K562 (cell line): ENCODE results near the gene CDCA3. TPM values are rescaled to one million over a fixed set of nuclear protein-coding genes. Genes with fewer than 3 reads are reported as not detected.

Source experiments
- ASH1L ChIP-seq: fragments of 450-650 bp; IDR thresholded peaks from 2 replicates; pipeline ENCODE4 v1.6.1; 2018; ENCODE audit warnings: borderline replicate concordance, mild to moderate bottlenecking, low read depth; ENCODE audit not compliant: partially characterized antibody
- ATF7 ChIP-seq: fragments of 450-650 bp; IDR thresholded peaks from 2 replicates; pipeline ENCODE4 v1.7.1; 2014; ENCODE audit warnings: mild to moderate bottlenecking, moderate library complexity
- BCL6 ChIP-seq: fragments of 250-450 bp; sonication (Bioruptor Pico); IDR thresholded peaks from 2 replicates; pipeline ENCODE4 v1.4.0; 2020
- CHD4 ChIP-seq: fragments of 200-600 bp; sonication (generic); IDR thresholded peaks from 3 replicates; pipeline ENCODE4 v1.6.1; 2012; ENCODE audit warnings: low read depth, mild to moderate bottlenecking, mixed read lengths, low read length, inconsistent platforms; ENCODE audit not compliant: insufficient read depth, insufficient replicate concordance, poor library complexity, severe bottlenecking
- HNRNPLL ChIP-seq: fragments of 200-400 bp; formaldehyde crosslinking; IDR thresholded peaks from 2 replicates; pipeline ENCODE4 v1.6.1; 2017; ENCODE audit warnings: low read length, low read depth, mild to moderate bottlenecking; ENCODE audit not compliant: poor library complexity, severe bottlenecking
- IRF2 ChIP-seq: sonication (generic); formaldehyde crosslinking; IDR thresholded peaks from 2 replicates; pipeline ENCODE4 v1.8.1; 2022; ENCODE audit warnings: mild to moderate bottlenecking, missing genetic modification reagents
- MED1 ChIP-seq: sonication (generic); formaldehyde crosslinking; IDR thresholded peaks from 2 replicates; pipeline ENCODE4 v1.8.1; 2023; ENCODE audit warnings: missing genetic modification reagents, borderline replicate concordance
- NFIC ChIP-seq: fragments of 450-650 bp; IDR thresholded peaks from 2 replicates; pipeline ENCODE4 v1.6.1; 2017; ENCODE audit warnings: mild to moderate bottlenecking, inconsistent platforms
- PHB2 ChIP-seq: fragments of 450-650 bp; IDR thresholded peaks from 2 replicates; pipeline ENCODE4 v1.6.1; 2017; ENCODE audit warnings: low read depth
- PHF21A ChIP-seq: fragments of 450-650 bp; IDR thresholded peaks from 2 replicates; pipeline ENCODE4 v1.6.1; 2017; ENCODE audit warnings: low read depth, borderline replicate concordance
- POLR2H ChIP-seq: IDR thresholded peaks from 2 replicates; pipeline ENCODE4 v1.6.1; 2016; ENCODE audit warnings: missing genetic modification characterization, low read depth, mild to moderate bottlenecking, control low read depth, missing compliant biosample characterization, moderate library complexity
- RBM15 ChIP-seq: fragments of 200-400 bp; formaldehyde crosslinking; IDR thresholded peaks from 2 replicates; pipeline ENCODE4 v1.6.1; 2018; ENCODE audit warnings: mild to moderate bottlenecking, low read length, moderate library complexity; ENCODE audit not compliant: insufficient read depth
- SLC30A9 ChIP-seq: fragments of 250-450 bp; sonication (Bioruptor Pico); IDR thresholded peaks from 2 replicates; pipeline ENCODE4 v1.8.0; 2022; ENCODE audit warnings: mild to moderate bottlenecking, moderate library complexity
- SP1 ChIP-seq: sonication (generic); formaldehyde crosslinking; IDR thresholded peaks from 2 replicates; pipeline ENCODE4 v1.8.1; 2022; ENCODE audit warnings: mild to moderate bottlenecking, missing genetic modification reagents
- ZFP30 ChIP-seq: fragments of 250-450 bp; sonication (Bioruptor Pico); IDR thresholded peaks from 2 replicates; pipeline ENCODE4 v1.8.0; 2022; ENCODE audit warnings: moderate library complexity, mild to moderate bottlenecking, inconsistent platforms, borderline replicate concordance
- ZNF668 ChIP-seq: fragments of 250-450 bp; sonication (Bioruptor Pico); IDR thresholded peaks from 2 replicates; pipeline ENCODE4 v1.8.0; 2022; ENCODE audit warnings: mild to moderate bottlenecking, inconsistent platforms
- polyA plus RNA-seq, 8 experiments: library from polyadenylated mRNA; depleted of rRNA in 4 of 8; stranded (reverse) in 5 of 8; unstranded in 3 of 8; fragments of >200 nt; fragmentation: Nextera tagmentation in 2 of 8; fragmentation: Illumina TruSeq in 1 of 8; extraction: Ambion mirVana in 2 of 8; extraction: Trizol in 1 of 8; gene quantifications; 2 replicates each; pipeline versions ENCODE4 v1.2.1 to v1.2.3, GENCODE V29; 2011 to 2014; ENCODE audit warnings: inconsistent platforms in 1 of 8, missing spikeins in 1 of 8
- total RNA-seq, 7 experiments: library from RNA; depleted of rRNA in 6 of 7; stranded (reverse); fragments of >200 nt in 6 of 7; fragmentation: Illumina TruSeq in 2 of 7; extraction: Trizol in 2 of 7; gene quantifications; 2 replicates each; pipeline versions ENCODE4 v1.2.1 to v1.2.3, GENCODE V29; 2011 to 2021; ENCODE audit warnings: low replicate concordance in 1 of 7
- TF ChIP-seq, protein P1 (sequence below): sonication (generic); formaldehyde crosslinking; IDR thresholded peaks from 2 replicates; pipeline ENCODE4 v1.8.1; 2023; ENCODE audit warnings: mild to moderate bottlenecking, missing genetic modification reagents
- TF ChIP-seq, protein P2 (sequence below), 2 experiments: fragments of 150-350 bp in 1 of 2; IDR thresholded peaks; 2 replicates each; pipeline ENCODE4 v1.6.1; 2012 to 2016; ENCODE audit warnings: low read depth in 2 of 2, low read length in 2 of 2, mild to moderate bottlenecking in 1 of 2, moderate library complexity in 1 of 2
- TF ChIP-seq, protein P3 (sequence below): fragments of 150-350 bp; conservative IDR thresholded peaks from 2 replicates; pipeline ENCODE4 v1.6.1; 2014; ENCODE audit warnings: low read length

Gene CDCA3
- total and polyA plus RNA-seq, 9 of the 15 experiments (the other 6 are each of a cell fraction or from before 2014, with no cell fraction given): 24.2 to 80.8 (median 55.1) TPM

DNA sequence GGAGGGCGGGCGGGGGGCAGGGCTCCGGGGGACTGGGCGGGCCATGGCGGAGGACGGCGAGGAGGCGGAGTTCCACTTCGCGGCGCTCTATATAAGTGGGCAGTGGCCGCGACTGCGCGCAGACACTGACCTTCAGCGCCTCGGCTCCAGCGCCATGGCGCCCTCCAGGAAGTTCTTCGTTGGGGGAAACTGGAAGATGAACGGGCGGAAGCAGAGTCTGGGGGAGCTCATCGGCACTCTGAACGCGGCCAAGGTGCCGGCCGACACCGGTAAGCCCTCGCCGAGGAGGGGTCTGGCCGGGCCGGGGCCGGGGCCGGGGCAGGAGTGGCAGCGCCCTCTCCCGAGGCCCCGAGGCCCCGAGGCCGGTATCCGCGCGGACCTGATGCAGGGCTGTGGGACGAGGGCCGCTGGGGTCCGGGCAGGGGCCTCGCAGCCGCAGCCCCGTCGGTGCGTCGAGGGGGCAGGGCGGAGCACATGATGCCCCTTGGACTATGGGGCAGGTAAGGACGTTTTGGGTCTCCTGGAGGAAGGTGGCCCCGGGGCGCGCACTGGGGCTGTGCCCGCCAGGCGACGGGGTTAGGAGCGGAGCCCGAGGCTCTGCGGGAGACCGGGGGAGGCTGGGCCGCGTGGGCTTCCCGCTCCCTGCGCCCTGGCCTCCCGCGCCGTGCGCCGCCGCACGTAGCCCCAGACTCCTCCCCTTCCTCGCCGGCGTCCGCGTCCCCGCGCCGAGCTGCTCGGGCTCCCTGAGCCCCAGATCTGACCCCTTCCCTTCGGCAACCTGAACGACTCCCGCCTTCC is 16.5 kb upstream of the CDCA3 start, which contains the start of gene TPI1 (continued):
- peak; percentile 97 for TF ChIP-seq POLR2H (tag)
- no peak for TF ChIP-seq IRF2
- TF ChIP-seq MED1 (CRISPR knock-in tag): 0 out of 2 replicates have a peak, but pooled peaks have one; percentile 81
- TF ChIP-seq, protein P1, sequence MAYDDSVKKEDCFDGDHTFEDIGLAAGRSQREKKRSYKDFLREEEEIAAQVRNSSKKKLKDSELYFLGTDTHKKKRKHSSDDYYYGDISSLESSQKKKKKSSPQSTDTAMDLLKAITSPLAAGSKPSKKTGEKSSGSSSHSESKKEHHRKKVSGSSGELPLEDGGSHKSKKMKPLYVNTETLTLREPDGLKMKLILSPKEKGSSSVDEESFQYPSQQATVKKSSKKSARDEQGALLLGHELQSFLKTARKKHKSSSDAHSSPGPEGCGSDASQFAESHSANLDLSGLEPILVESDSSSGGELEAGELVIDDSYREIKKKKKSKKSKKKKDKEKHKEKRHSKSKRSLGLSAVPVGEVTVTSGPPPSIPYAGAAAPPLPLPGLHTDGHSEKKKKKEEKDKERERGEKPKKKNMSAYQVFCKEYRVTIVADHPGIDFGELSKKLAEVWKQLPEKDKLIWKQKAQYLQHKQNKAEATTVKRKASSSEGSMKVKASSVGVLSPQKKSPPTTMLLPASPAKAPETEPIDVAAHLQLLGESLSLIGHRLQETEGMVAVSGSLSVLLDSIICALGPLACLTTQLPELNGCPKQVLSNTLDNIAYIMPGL (CRISPR knock-in tag): no peak
- no peak for TF ChIP-seq PHB2
- TF ChIP-seq, protein P2, sequence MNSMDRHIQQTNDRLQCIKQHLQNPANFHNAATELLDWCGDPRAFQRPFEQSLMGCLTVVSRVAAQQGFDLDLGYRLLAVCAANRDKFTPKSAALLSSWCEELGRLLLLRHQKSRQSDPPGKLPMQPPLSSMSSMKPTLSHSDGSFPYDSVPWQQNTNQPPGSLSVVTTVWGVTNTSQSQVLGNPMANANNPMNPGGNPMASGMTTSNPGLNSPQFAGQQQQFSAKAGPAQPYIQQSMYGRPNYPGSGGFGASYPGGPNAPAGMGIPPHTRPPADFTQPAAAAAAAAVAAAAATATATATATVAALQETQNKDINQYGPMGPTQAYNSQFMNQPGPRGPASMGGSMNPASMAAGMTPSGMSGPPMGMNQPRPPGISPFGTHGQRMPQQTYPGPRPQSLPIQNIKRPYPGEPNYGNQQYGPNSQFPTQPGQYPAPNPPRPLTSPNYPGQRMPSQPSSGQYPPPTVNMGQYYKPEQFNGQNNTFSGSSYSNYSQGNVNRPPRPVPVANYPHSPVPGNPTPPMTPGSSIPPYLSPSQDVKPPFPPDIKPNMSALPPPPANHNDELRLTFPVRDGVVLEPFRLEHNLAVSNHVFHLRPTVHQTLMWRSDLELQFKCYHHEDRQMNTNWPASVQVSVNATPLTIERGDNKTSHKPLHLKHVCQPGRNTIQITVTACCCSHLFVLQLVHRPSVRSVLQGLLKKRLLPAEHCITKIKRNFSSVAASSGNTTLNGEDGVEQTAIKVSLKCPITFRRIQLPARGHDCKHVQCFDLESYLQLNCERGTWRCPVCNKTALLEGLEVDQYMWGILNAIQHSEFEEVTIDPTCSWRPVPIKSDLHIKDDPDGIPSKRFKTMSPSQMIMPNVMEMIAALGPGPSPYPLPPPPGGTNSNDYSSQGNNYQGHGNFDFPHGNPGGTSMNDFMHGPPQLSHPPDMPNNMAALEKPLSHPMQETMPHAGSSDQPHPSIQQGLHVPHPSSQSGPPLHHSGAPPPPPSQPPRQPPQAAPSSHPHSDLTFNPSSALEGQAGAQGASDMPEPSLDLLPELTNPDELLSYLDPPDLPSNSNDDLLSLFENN (IDR thresholded peaks at IDR 0.05; ENCODE audit: low read depth in 2 of 2, low read length in 2 of 2): no peak
- 0 out of 2 replicates have a peak, but pooled peaks have one; percentile 48 for TF ChIP-seq RBM15
- no peak for TF ChIP-seq ZNF668
- TF ChIP-seq, protein P3, sequence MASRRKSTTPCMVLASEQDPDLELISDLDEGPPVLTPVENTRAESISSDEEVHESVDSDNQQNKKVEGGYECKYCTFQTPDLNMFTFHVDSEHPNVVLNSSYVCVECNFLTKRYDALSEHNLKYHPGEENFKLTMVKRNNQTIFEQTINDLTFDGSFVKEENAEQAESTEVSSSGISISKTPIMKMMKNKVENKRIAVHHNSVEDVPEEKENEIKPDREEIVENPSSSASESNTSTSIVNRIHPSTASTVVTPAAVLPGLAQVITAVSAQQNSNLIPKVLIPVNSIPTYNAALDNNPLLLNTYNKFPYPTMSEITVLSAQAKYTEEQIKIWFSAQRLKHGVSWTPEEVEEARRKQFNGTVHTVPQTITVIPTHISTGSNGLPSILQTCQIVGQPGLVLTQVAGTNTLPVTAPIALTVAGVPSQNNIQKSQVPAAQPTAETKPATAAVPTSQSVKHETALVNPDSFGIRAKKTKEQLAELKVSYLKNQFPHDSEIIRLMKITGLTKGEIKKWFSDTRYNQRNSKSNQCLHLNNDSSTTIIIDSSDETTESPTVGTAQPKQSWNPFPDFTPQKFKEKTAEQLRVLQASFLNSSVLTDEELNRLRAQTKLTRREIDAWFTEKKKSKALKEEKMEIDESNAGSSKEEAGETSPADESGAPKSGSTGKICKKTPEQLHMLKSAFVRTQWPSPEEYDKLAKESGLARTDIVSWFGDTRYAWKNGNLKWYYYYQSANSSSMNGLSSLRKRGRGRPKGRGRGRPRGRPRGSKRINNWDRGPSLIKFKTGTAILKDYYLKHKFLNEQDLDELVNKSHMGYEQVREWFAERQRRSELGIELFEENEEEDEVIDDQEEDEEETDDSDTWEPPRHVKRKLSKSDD: no peak
- TF ChIP-seq HNRNPLL: peak; percentile 49
- peak; percentile 14; the same call in 1 of the 2 replicates for TF ChIP-seq ATF7
- TF ChIP-seq ZFP30 (CRISPR knock-in tag): no peak
- no peak for TF ChIP-seq ASH1L
- TF ChIP-seq SLC30A9 (CRISPR knock-in tag): no peak
- TF ChIP-seq BCL6 (CRISPR knock-in tag): no peak
- no peak for TF ChIP-seq CHD4
- TF ChIP-seq SP1: peak; percentile 37
- TF ChIP-seq NFIC: no peak
- no peak for TF ChIP-seq PHF21A
